Measurements from ENCODE around the gene PLPPR1.

DNA sequence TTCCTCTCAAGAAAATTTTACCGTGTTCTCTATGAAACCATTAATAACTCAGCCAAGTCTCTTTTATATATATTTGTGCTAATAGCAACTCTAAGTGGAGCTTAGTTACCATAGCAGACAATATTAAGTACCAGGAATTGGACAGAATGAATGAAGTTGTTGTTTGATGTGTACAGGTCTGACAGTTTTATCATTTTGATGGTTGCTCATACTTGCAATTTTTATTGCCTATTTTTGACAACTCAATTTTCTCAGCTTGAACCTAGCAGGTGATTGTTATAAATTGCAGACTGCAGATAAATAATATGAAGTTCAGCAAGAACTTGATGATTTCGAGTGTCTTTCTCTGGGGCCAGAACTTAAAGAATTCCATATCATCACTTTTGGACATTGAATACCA, 163.2 kb downstream of the PLPPR1 start:
- TF ChIP-seq CTCF (conservative IDR thresholded peaks at IDR 0.05 in 1 of 2, IDR thresholded peaks at IDR 0.05 in 1 of 2; ENCODE audit: low read depth in 1 of 2, low read length in 2 of 2) (no peak), EZH2 (IDR thresholded peaks at IDR 0.05; ENCODE audit: low read length, missing control alignments) (no peak)
